ENCODE results near the gene CELSR1.

CELSR1 gene

GRCh38 chr22:46466255-46466676, 71.2 kb downstream of the CELSR1 start:
- DNase-seq (ENCODE audit: low spot score), result no peak
- in situ Hi-C loops (cut with MboI; ENCODE audit: low sequenced_read_pairs, unreplicated experiment), result no loop called here
- TF ChIP-seq CTCF (IDR thresholded peaks at IDR 0.05; ENCODE audit: borderline replicate concordance, control extremely low read depth, extremely low read depth, insufficient read depth, missing control alignments), result no peak

- no peak for DNase-seq (ENCODE audit: low spot score)
- in situ Hi-C loops (cut with MboI; ENCODE audit: low sequenced_read_pairs, unreplicated experiment), result no loop called here
- no peak for TF ChIP-seq CTCF (IDR thresholded peaks at IDR 0.05; ENCODE audit: borderline replicate concordance, control extremely low read depth, extremely low read depth, insufficient read depth, missing control alignments)
Observed at GRCh38 chr22:46465793-46466192, 71.6 kb downstream of the CELSR1 start.

- no peak for TF ChIP-seq CTCF (IDR thresholded peaks at IDR 0.05; ENCODE audit: borderline replicate concordance, control extremely low read depth, extremely low read depth, insufficient read depth, missing control alignments)
- DNase-seq (ENCODE audit: low spot score), result no peak
- in situ Hi-C loops (cut with MboI; ENCODE audit: low sequenced_read_pairs, unreplicated experiment), result no loop called here
Observed at GRCh38 chr22:46465345-46465720, 72.1 kb downstream of the CELSR1 start.

GRCh38 chr22:46464701-46465344, 72.6 kb downstream of the CELSR1 start:
- no peak for TF ChIP-seq CTCF (IDR thresholded peaks at IDR 0.05; ENCODE audit: borderline replicate concordance, control extremely low read depth, extremely low read depth, insufficient read depth, missing control alignments)
- in situ Hi-C loops (cut with MboI; ENCODE audit: low sequenced_read_pairs, unreplicated experiment), result no loop called here
- no peak for DNase-seq (ENCODE audit: low spot score)

GRCh38 chr22:46464296-46464695, 73.1 kb downstream of the CELSR1 start:
- in situ Hi-C loops (cut with MboI; ENCODE audit: low sequenced_read_pairs, unreplicated experiment), result no loop called here

GRCh38 chr22:46463435-46464227, 73.8 kb downstream of the CELSR1 start:
- TF ChIP-seq CTCF (IDR thresholded peaks at IDR 0.05; ENCODE audit: borderline replicate concordance, control extremely low read depth, extremely low read depth, insufficient read depth, missing control alignments), result no peak
- in situ Hi-C loops (cut with MboI; ENCODE audit: low sequenced_read_pairs, unreplicated experiment), result no loop called here
- no peak for DNase-seq (ENCODE audit: low spot score)

More at GRCh38 chr22:46464296-46464695, 73.1 kb downstream of the CELSR1 start:
- no peak for DNase-seq (ENCODE audit: low spot score)
- no peak for TF ChIP-seq CTCF (IDR thresholded peaks at IDR 0.05; ENCODE audit: borderline replicate concordance, control extremely low read depth, extremely low read depth, insufficient read depth, missing control alignments)
